ENCODE data around the gene AKAP5.
A peak's percentile ranks its signal among the peaks of the same experiment; 100 is the strongest.

AKAP5 gene, protein sequence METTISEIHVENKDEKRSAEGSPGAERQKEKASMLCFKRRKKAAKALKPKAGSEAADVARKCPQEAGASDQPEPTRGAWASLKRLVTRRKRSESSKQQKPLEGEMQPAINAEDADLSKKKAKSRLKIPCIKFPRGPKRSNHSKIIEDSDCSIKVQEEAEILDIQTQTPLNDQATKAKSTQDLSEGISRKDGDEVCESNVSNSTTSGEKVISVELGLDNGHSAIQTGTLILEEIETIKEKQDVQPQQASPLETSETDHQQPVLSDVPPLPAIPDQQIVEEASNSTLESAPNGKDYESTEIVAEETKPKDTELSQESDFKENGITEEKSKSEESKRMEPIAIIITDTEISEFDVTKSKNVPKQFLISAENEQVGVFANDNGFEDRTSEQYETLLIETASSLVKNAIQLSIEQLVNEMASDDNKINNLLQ

GRCh38 chr14:64465191-64465822, at the start of gene AKAP5:
Gene AKAP5, plus strand, starts transcription at chr14:64465499. Its CDS starts 2,896 bp downstream, at chr14:64468395.
- DNase-seq (ENCODE audit: low read depth in 3 of 3), result peak in 2 of 3 experiments; percentile 43 to 57

GRCh38 chr14:64416348-64416932, 48.9 kb upstream of the AKAP5 start:
- no peak for DNase-seq (ENCODE audit: low read depth in 3 of 3)

DNA sequence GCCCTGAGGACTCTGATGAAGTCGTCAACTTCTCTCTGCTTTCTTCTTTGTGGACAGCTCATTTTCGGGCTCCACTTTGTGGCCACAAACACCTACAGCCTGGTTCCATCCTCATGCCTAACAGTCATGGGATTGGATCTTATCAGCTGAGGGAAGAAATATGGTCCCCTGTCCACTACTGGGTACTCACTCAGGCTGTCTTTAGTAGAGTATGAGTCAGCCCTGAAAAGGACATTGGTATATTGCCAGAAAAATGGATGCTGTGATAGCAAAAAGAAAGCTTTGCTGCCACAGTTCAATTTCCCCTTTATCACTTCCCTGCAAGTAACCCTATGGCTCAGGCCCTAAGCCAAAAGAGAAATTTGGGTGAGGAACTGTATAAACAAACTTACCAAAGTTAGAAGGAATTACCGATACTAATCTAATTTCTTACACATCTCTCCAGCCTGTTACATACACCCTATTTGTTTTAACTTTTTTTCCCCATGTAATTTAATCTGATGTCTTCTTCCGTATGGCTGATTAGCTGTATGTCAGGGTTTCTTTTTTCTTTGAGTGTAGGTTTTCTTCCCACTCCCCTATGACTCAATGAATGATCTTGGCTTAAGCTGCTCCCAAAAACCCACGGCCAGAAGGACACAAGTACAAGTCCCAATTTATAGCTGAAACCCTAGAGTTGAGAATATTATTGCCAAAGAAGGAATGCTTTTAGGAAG, 48.1 kb upstream of the AKAP5 start:
- DNase-seq (ENCODE audit: low read depth in 3 of 3), result no peak

GRCh38 chr14:64417771-64418125, 47.6 kb upstream of the AKAP5 start:
- no peak for DNase-seq (ENCODE audit: low read depth in 3 of 3)

DNA sequence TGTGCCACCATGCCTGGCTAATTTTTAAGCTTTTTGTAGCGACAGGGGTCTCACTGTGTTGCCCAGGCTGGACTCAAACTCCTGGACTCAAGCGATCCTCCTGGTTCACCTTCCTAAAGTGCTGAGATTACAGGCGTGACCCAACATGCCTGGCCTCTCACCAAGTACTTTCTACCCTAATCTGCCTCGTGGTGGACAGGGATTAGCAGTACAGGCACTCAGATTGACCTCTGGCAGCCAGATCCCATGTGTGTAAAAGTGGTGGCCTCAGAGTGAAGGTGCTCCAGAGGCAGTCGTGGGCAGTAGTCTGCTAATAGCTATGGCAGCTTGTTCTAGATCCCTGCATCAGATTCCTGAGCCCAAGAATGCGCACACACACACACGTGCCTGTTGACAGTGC, 46.3 kb upstream of the AKAP5 start:
- DNase-seq (ENCODE audit: low read depth in 3 of 3), result no peak

- DNase-seq (ENCODE audit: low read depth in 3 of 3), result no peak
Measured at GRCh38 chr14:64421166-64421565, 44.1 kb upstream of the AKAP5 start.

- no peak for DNase-seq (ENCODE audit: low read depth in 3 of 3)
Measured at GRCh38 chr14:64422005-64422404, 43.3 kb upstream of the AKAP5 start.

GRCh38 chr14:64422756-64423155, 42.5 kb upstream of the AKAP5 start:
- no peak for DNase-seq (ENCODE audit: low read depth in 3 of 3)

- DNase-seq (ENCODE audit: low read depth in 3 of 3), result no peak
Measured at GRCh38 chr14:64423987-64424386, 41.3 kb upstream of the AKAP5 start.

DNA sequence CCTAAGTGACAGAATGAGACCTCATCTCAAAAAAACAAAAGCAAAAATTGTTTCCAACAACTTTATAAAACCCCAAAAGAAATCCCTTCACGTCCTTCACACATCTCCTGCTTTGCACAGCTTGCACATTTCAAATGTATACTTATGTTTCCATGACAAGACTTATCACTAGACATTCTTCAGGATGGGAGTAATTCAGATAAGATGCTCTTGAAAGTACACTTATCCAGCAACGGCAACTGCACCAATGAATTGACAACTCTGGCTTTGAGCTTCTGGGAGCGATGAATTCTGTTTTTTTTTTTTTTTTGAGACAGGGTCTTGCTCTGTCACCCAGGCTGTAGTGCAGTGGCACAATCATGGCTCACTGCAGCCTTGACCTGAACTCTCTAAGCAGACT, 30.8 kb upstream of the AKAP5 start:
- DNase-seq (ENCODE audit: low read depth in 3 of 3), result no peak

GRCh38 chr14:64438181-64438841, 27.0 kb upstream of the AKAP5 start:
- DNase-seq (ENCODE audit: low read depth in 3 of 3), result no peak

- no peak for DNase-seq (ENCODE audit: low read depth in 3 of 3)
Measured at GRCh38 chr14:64439141-64439540, 26.2 kb upstream of the AKAP5 start.

- DNase-seq (ENCODE audit: low read depth in 3 of 3), result no peak
Measured at GRCh38 chr14:64440494-64440893, 24.8 kb upstream of the AKAP5 start.

DNA sequence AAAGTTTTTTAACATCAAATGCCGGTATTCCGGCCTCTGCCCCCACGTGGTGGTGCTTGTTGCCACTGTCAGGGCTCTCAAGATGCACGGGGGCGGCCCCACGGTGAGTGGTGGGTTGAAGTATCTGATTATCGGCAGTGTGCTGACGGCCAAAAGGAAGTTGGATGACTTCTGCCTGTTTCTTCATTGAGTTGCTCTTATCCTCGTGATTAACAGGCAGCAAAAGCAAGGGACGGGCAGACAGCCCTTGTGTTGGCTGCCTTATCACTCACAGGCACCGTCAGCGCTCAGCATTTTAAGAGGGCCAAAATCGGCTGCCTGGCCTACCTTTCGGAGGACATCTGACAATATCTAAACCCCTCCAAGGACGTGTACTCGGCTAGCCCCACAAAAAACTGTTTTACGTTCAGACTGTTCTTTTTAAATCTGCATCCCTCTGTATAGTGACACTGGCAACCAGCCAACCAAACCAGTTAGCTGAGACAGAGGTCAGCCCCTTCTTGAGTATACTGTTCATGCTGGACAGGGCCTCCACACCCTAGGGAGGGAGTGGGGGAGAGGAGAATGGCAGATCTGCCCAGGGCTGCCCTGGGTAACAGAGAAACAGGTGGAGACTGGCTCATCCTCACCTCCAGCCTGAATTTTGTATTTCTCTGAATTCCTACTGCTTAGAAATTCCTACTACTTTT, 22.9 kb upstream of the AKAP5 start:
- no peak for DNase-seq (ENCODE audit: low read depth in 3 of 3)

GRCh38 chr14:64444140-64444539, 21.2 kb upstream of the AKAP5 start:
- no peak for DNase-seq (ENCODE audit: low read depth in 3 of 3)

- DNase-seq (ENCODE audit: low read depth in 3 of 3), result peak in 2 of 3 experiments; percentile 16 to 31
Measured at GRCh38 chr14:64444984-64445845, 20.1 kb upstream of the AKAP5 start.

DNA sequence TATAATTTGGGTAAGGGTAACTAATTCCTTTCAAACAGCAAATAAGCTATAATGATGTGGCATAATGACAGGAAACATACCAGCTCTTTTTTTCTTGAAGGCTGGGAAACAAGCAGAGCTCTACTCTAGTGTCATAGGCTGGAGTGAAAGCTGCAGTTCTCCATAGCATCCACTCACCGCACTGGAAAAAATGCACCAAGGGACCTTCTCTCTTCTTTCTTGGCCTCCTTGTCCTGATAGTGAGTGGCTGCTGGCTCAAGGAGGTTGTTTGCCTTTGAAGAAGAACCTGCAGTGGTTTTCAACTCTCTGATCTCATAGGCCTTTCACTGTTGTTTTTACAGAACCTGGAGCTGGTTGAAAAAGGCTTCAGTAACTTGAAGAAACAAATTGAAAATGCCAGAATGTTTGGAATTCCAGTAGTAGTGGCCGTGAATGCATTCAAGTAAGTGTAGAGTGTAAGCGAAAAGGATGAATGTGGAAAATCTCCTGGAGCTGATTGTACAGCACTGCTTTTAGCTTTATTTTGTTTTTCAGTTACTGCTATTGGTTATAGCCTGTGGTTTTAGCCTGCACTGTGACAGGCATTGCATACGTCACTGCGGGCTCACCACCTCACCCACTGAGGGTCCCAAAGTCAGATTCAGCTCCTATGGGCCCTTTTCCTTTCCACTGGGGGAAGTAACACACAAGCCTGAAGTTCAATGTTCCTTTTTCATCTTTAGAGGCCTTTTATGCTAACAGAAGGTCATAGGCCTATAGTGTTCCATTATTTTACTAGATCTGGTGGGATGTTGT, 17.2 kb upstream of the AKAP5 start:
- no peak for DNase-seq (ENCODE audit: low read depth in 3 of 3)

GRCh38 chr14:64450255-64450654, 15.0 kb upstream of the AKAP5 start:
- no peak for DNase-seq (ENCODE audit: low read depth in 3 of 3)

GRCh38 chr14:64454671-64455070, 10.6 kb upstream of the AKAP5 start:
- DNase-seq (ENCODE audit: low read depth in 3 of 3), result no peak

All from stimulated activated CD4-positive, alpha-beta T cell treated with anti-CD3 and anti-CD28 coated beads, TNF-alpha, amount 100 ng/mL, for 24 hours (primary cell).